ENCODE data around the gene NASP.
"Not testable (repeated sequence)": the region's sequence is repeated elsewhere in the genome, so short reads cannot be mapped to it uniquely, and the experiment has no call there.

The NASP gene

GRCh38 chr1:45573231-45573804, 10.5 kb upstream of the NASP start:
- no peak for DNase-seq

GRCh38 chr1:45574105-45574626, 9.7 kb upstream of the NASP start:
- DNase-seq: no peak

GRCh38 chr1:45583264-45583665, 576 bp upstream of the NASP start:
- peak; percentile 83 for DNase-seq

GRCh38 chr1:45584351-45585109, 689 bp downstream of the NASP start:
- DNase-seq: peak; percentile 76

- DNase-seq: no peak
Observed at GRCh38 chr1:45585110-45585426, 1.2 kb downstream of the NASP start.

GRCh38 chr1:45585496-45586075, 1.7 kb downstream of the NASP start:
- DNase-seq: no peak

GRCh38 chr1:45586769-45587168, 2.9 kb downstream of the NASP start:
- DNase-seq: no peak

GRCh38 chr1:45589861-45590260, 6.0 kb downstream of the NASP start:
- DNase-seq: no peak

GRCh38 chr1:45594412-45594811, 10.6 kb downstream of the NASP start:
- no peak for DNase-seq

- not testable (repeated sequence) for DNase-seq
Observed at GRCh38 chr1:45596765-45597164, 12.9 kb downstream of the NASP start.

GRCh38 chr1:45604239-45604638, 20.4 kb downstream of the NASP start:
- no peak for DNase-seq

GRCh38 chr1:45607404-45608074, 23.7 kb downstream of the NASP start:
- DNase-seq: no peak

- no peak for DNase-seq
Observed at GRCh38 chr1:45608175-45609156, 24.6 kb downstream of the NASP start.

GRCh38 chr1:45610589-45611226, 26.9 kb downstream of the NASP start:
- DNase-seq: no peak

GRCh38 chr1:45612941-45613579, 29.2 kb downstream of the NASP start:
- no peak for DNase-seq

- no peak for DNase-seq
Observed at GRCh38 chr1:45615885-45616284, 32.0 kb downstream of the NASP start.

- DNase-seq: no peak
Observed at GRCh38 chr1:45617618-45618017, 33.8 kb downstream of the NASP start.

GRCh38 chr1:45619149-45619921, 35.5 kb downstream of the NASP start:
- no peak for DNase-seq

- DNase-seq: no peak
Observed at GRCh38 chr1:45620588-45621500, 37.0 kb downstream of the NASP start.

GRCh38 chr1:45621501-45621836, 37.6 kb downstream of the NASP start:
- no peak for DNase-seq
